Endothelial cell of coronary artery (primary cell): Measurements from ENCODE around the gene NPIPB12. TPM values are rescaled to one million over a fixed set of nuclear protein-coding genes. Genes with fewer than 3 reads are reported as not detected.

Experiments used
- total RNA-seq: library from RNA; depleted of rRNA; stranded (reverse); fragments of >200 nt; gene quantifications from 2 replicates; pipeline ENCODE4 v1.2.3, GENCODE V29; 2014

The NPIPB12 gene
- 17.6 and 28.3 TPM in 2 replicates for total RNA-seq

GRCh38 chr16:29506308-29506707, at the start of gene NPIPB12:
Gene NPIPB12 (minus strand): TSS chr16:29506408.

DNA sequence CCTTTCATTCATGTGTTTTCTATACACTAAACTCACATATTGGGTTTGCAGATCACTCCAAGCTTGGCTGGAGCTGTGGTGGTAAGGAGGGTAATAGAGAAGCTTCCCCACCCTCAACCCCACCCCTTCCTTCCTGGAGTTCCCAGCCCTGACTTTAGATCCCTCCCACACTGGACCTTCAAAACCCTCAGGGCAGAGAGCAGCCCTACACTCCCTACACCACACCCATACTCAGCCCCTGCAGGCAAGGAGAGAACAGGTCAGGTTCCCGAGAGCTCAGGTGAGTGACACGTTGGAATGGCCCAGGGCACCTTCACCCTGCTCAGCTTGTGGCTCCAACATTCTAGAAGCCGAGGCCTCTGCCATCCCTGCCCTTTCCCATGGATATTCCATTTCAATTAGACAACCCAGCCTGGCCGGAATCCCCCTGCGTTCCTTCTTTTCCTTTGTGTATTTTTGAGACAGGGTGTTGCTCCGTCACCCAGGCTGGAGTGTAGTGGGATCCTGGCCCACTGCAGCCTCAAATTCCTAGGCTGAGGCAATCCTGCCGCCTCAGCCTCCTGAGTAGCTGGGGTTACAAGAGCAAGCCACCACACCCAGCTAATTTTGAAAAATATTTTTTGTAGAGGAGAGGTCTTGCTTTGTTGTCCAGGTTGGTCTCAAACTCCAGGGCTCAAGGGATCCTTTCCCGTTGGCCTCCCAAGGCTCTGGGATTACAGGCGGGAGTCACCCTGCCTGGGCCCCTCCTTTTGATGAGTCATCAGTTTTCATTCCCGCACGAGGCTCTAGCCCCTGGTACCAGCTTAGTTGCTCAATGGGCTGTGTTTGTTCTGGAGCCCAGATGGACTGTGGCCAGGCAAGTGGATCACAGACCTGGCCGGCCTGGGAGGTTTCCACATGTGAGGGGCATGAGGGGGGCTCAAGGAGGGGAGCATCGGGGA, 46.2 kb downstream of the NPIPB12 start, which contains the start of gene SULT1A4:
SULT1A4 (plus strand) TSS at position 208 of the 941 bp plus-strand sequence. CDS start 1,473 bp downstream, outside the sequence.

DNA sequence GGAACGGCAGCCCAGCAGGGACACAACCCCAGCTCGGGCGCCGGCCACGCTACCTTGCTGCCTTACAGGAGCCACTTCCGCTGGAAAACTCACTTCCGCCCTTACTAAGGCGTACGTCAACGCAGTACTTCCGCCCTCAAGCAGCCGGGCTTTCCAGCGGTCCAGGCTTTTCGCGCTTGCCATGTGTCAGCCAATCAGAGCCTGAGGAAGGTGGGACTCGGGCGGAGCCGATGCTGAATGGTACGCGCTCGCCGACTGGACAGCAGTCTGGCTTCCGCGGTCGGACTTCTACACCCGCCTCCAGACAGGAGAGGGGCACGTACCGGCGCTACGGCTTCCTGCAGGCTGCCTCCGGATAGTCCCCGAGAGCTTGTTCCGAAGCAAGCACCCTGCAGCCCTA, 51.9 kb downstream of the NPIPB12 start, which contains the start of the genes BOLA2 and SLX1B:
BOLA2 (minus strand) TSS at position 83 of the 400 bp plus-strand sequence. CDS start 98 bp downstream, outside the sequence.
SLX1B (plus strand) TSS at position 265 of the 400 bp plus-strand sequence.

Other genes with a start within 250 kb of the NPIPB12 start
- gene NPIPB11, start 99.7 kb downstream of the NPIPB12 start, total RNA-seq = 0.09 and 0.18 TPM in 2 replicates
- gene BOLA2, start 52.1 kb downstream of the NPIPB12 start, total RNA-seq = 47.6 and 68.6 TPM in 2 replicates
- gene SLX1B, start 51.9 kb downstream of the NPIPB12 start, total RNA-seq = 5.4 and 5.5 TPM in 2 replicates
- 5.4 and 6.2 TPM in 2 replicates for gene SULT1A4, start 46.5 kb downstream of the NPIPB12 start, total RNA-seq
- not detected in 2 replicates for gene SPN, start 156.8 kb upstream of the NPIPB12 start, total RNA-seq
- gene QPRT, start 172.8 kb upstream of the NPIPB12 start, total RNA-seq = under 0.01 and 0.19 TPM in 2 replicates
- not detected in 2 replicates for gene C16orf54, start 239.6 kb upstream of the NPIPB12 start, total RNA-seq